ENCODE measurements around the gene ENKD1. TPM values are rescaled to one million over a fixed set of nuclear protein-coding genes. Genes with fewer than 3 reads are reported as not detected.
A peak's percentile ranks its signal among the peaks of the same experiment; 100 is the strongest.

ENKD1 gene, protein sequence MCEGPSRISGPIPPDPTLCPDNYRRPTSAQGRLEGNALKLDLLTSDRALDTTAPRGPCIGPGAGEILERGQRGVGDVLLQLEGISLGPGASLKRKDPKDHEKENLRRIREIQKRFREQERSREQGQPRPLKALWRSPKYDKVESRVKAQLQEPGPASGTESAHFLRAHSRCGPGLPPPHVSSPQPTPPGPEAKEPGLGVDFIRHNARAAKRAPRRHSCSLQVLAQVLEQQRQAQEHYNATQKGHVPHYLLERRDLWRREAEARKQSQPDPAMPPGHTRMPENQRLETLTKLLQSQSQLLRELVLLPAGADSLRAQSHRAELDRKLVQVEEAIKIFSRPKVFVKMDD
- 22.6 and 23.0 TPM in 2 replicates for total RNA-seq (2022)
- Bru-seq, nascent RNA = percentile 57 among the genes with signal in this experiment
- percentile 58 among the genes with signal in this experiment for BruChase-seq, experiment 1, labeled RNA remaining after a 6-hour chase
- percentile 61 among the genes with signal in this experiment for BruChase-seq, experiment 2, labeled RNA remaining after a 2-hour chase
- long read RNA-seq, transcript ENKD1-201 (7 exons, 1,579 nt) = major isoform, 6 of 13 reads
- long read RNA-seq, partial matches to known transcripts = 1 of 13 reads
- long read RNA-seq, other reads (novel, unspliced or antisense) = 4 of 13 reads

DNA sequence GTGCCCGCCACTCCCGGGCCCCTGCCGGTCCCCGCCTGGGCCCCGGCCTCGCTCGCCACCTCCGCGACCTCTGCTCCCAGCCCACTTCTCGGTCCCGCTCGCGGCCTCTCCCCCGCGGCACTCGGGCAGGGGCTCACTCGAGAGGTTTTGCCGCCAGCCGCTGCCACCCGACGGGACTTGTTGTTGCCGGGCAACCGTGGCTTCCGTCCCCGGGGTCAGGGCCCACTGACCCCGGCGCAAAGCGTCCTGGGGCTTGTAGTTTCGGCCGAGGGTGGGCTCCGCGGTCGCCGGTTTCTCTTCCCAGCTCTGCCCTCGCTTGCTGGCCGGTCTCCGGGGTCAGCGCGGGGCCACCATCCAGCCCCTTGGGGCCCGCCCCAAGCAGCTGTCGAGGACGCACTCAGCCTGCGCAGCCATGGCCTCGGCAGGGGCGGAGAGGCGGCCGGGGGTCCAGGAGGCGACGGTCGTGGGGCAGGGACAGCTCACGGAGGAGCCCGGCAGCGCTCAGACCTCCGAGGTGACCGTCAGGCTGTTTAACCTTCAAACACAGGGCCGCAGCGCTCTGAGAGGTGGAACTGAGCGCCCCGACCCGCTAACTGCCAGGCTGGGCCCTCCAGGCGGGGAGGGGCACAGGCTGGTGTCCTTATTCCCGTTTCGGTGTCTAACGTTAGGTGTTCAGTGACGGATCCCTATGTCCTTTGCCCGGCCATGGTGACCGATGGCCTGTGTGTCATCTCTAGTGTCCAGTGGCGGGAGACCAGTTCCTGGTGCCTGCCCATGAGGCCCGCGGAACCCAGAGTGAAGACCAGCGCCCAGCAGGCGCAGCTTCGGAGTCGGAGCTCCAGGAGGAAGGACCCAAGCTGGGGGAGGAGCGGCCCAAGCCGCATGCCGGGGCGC lies at the start of gene ENKD1, which contains the start of gene C16orf86:
Gene ENKD1, minus strand, starts transcription at position 192 of the 894 bp plus-strand sequence. CDS start 308 bp downstream, outside the sequence.
Gene C16orf86, plus strand, starts transcription at position 256 of the 894 bp plus-strand sequence. Its CDS starts 157 bp downstream, at position 413.
- Mint-ChIP-seq H3K4me1 (ENCODE audit: low read depth, unreplicated experiment) (no peaks in the 10 kb centered on the region), H3K27ac (ENCODE audit: unreplicated experiment) (peak within 1 kb of the TSS; percentile 1), H3K9me3 (ENCODE audit: low read depth, unreplicated experiment) (no peaks in the 10 kb centered on the region), H3K36me3 (ENCODE audit: insufficient read depth, unreplicated experiment) (peaks cover 48% of the 10 kb centered on the region), H3K4me3 (ENCODE audit: low read depth, unreplicated experiment) (peak within 1 kb of the TSS; percentile 88), H3K27me3 (ENCODE audit: unreplicated experiment) (no peaks in the 10 kb centered on the region)
- TF ChIP-seq, protein P1, sequence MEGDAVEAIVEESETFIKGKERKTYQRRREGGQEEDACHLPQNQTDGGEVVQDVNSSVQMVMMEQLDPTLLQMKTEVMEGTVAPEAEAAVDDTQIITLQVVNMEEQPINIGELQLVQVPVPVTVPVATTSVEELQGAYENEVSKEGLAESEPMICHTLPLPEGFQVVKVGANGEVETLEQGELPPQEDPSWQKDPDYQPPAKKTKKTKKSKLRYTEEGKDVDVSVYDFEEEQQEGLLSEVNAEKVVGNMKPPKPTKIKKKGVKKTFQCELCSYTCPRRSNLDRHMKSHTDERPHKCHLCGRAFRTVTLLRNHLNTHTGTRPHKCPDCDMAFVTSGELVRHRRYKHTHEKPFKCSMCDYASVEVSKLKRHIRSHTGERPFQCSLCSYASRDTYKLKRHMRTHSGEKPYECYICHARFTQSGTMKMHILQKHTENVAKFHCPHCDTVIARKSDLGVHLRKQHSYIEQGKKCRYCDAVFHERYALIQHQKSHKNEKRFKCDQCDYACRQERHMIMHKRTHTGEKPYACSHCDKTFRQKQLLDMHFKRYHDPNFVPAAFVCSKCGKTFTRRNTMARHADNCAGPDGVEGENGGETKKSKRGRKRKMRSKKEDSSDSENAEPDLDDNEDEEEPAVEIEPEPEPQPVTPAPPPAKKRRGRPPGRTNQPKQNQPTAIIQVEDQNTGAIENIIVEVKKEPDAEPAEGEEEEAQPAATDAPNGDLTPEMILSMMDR (IDR thresholded peaks at IDR 0.05; ENCODE audit: unreplicated experiment) = no peak
- CTCF ChIA-PET = interaction anchor here (1.4 to 4.1 kb wide), 3 partner anchors 53 to 146 kb away, joined by 4 to 31 read pairs (median 11); partner anchors contain the start of gene GFOD2
- no TSS peak for BruUV-seq (replicated peaks)
- peak; percentile 82 for DNase-seq
- intact Hi-C loops (cut with micrococcal nuclease; ENCODE audit: unreplicated experiment) = loop anchor here (5.0 kb wide), 1 partner anchor 120 kb away; no protein-coding TSS in a partner anchor

DNA sequence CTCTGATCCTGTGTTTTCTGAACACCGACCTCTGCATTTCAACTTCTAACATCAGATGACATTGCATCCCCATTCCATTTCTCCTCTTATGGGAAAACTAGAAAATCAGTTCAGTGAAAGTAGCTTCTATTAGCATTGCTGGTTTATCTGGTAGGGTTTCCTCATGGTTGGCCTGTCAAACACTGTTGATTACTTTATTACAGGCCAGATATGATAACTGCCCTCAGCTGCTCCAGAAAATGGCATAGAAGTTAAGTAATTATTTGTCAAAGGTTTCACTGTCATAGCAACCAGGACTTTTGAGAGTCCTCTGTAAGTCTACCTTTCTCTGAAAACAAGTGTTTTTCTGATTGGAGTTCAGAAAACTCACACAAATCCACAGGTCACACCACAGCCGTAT lies 49.5 kb upstream of the ENKD1 start:
- DNase-seq = no peak
- TF ChIP-seq, protein P1 (IDR thresholded peaks at IDR 0.05; ENCODE audit: unreplicated experiment) = no peak
- CTCF ChIA-PET = interaction anchor here (0.6 kb wide), 1 partner anchor 47 kb away, joined by 3 read pairs; no protein-coding TSS in a partner anchor
- no peaks in the 10 kb centered on the region for H3K27me3 Mint-ChIP-seq (ENCODE audit: unreplicated experiment)
- H3K4me1 Mint-ChIP-seq (ENCODE audit: low read depth, unreplicated experiment) = peaks cover 24% of the 10 kb centered on the region
- no peak overlapping the region for H3K27ac Mint-ChIP-seq (ENCODE audit: unreplicated experiment)
- no TSS peak for BruUV-seq (replicated peaks)
- H3K36me3 Mint-ChIP-seq (ENCODE audit: insufficient read depth, unreplicated experiment) = peaks cover 21% of the 10 kb centered on the region
- intact Hi-C loops (cut with micrococcal nuclease; ENCODE audit: unreplicated experiment) = no loop called here
- no peak overlapping the region for H3K4me3 Mint-ChIP-seq (ENCODE audit: low read depth, unreplicated experiment)
- H3K9me3 Mint-ChIP-seq (ENCODE audit: low read depth, unreplicated experiment) = no peaks in the 10 kb centered on the region

DNA sequence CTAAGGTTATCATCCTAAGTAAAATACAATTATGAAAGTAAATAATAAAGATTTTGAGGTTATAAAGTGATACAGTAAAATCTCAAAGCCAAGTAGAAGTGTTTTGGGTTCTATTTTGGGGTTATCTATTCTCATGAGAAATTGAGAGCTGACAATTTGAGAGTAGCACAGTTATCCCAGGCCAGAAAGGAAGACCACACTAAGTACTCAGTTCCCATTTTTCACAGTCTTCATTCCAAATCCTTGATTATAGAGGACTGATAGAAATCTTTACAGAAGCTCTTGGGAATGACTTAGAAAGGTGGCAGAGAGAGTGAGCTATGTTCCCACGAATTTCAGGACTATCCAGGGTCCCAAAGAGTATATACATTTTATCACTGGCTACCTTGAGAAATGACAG lies 48.0 kb upstream of the ENKD1 start:
- H3K4me1 Mint-ChIP-seq (ENCODE audit: low read depth, unreplicated experiment) = peaks cover 17% of the 10 kb centered on the region
- H3K4me3 Mint-ChIP-seq (ENCODE audit: low read depth, unreplicated experiment) = no peak overlapping the region
- DNase-seq = no peak
- no peak overlapping the region for H3K27ac Mint-ChIP-seq (ENCODE audit: unreplicated experiment)
- H3K27me3 Mint-ChIP-seq (ENCODE audit: unreplicated experiment) = no peaks in the 10 kb centered on the region
- TF ChIP-seq, protein P1 (IDR thresholded peaks at IDR 0.05; ENCODE audit: unreplicated experiment) = no peak
- CTCF ChIA-PET = interaction anchor here (1.0 kb wide), 1 partner anchor 10 kb away, joined by 8 read pairs; no protein-coding TSS in a partner anchor
- H3K36me3 Mint-ChIP-seq (ENCODE audit: insufficient read depth, unreplicated experiment) = peaks cover 13% of the 10 kb centered on the region
- no peaks in the 10 kb centered on the region for H3K9me3 Mint-ChIP-seq (ENCODE audit: low read depth, unreplicated experiment)
- intact Hi-C loops (cut with micrococcal nuclease; ENCODE audit: unreplicated experiment) = no loop called here
- no TSS peak for BruUV-seq (replicated peaks)
